K562 (cell line): ENCODE data around the gene KIR2DL3. TPM values are rescaled to one million over a fixed set of nuclear protein-coding genes. Genes with fewer than 3 reads are reported as not detected.

Source experiments
- BRCA1 ChIP-seq, 2 experiments: fragments of 450-650 bp in 1 of 2; sonication (generic) in 1 of 2; formaldehyde crosslinking in 1 of 2; IDR thresholded peaks; 2 replicates each; pipeline versions ENCODE4 v1.5.0 to v1.6.1; 2017 to 2020; ENCODE audit warnings: mild to moderate bottlenecking in 1 of 2, missing genetic modification reagents in 1 of 2
- EP300 ChIP-seq: IDR thresholded peaks from 2 replicates; pipeline ENCODE4 v1.6.1; 2012; ENCODE audit warnings: low read length, improper control_type of control experiment
- ESRRB ChIP-seq: fragments of 250-450 bp; sonication (Bioruptor Pico); IDR thresholded peaks from 2 replicates; pipeline ENCODE4 v1.5.0; 2020; ENCODE audit warnings: mild to moderate bottlenecking, moderate library complexity, borderline replicate concordance
- KAT2B ChIP-seq: IDR thresholded peaks from one replicate; pipeline ENCODE4 v1.6.1; 2012; ENCODE audit warnings: low read depth, mild to moderate bottlenecking, control low read depth, inconsistent platforms, low read length, moderate library complexity
- L3MBTL2 ChIP-seq: fragments of 450-650 bp; IDR thresholded peaks from 2 replicates; pipeline ENCODE4 v1.6.1; 2016; ENCODE audit warnings: mild to moderate bottlenecking, moderate library complexity
- MAFF ChIP-seq: IDR thresholded peaks from 2 replicates; pipeline ENCODE4 v1.6.1; 2012; ENCODE audit warnings: low read length, improper control_type of control experiment
- NFXL1 ChIP-seq: fragments of 450-650 bp; formaldehyde crosslinking; IDR thresholded peaks from 2 replicates; pipeline ENCODE4 v1.4.0; 2021; ENCODE audit warnings: mild to moderate bottlenecking
- NR4A1 ChIP-seq, 2 experiments: fragments of 250-450 bp in 1 of 2; fragments of 450-650 bp in 1 of 2; sonication (Bioruptor Pico) in 1 of 2; IDR thresholded peaks; 2 replicates each; pipeline versions ENCODE4 v1.4.0 to v1.6.1; 2016 to 2020; ENCODE audit warnings: mild to moderate bottlenecking in 2 of 2, missing compliant biosample characterization in 1 of 2, missing genetic modification characterization in 1 of 2, moderate library complexity in 1 of 2
- TAF1 ChIP-seq: IDR thresholded peaks from 2 replicates; pipeline ENCODE4 v1.6.1; 2011; ENCODE audit warnings: mild to moderate bottlenecking, low read length, moderate library complexity; ENCODE audit not compliant: insufficient read depth, control insufficient read depth, severe bottlenecking; ENCODE audit errors: extremely low read depth
- THAP12 ChIP-seq: fragments of 250-450 bp; sonication (Bioruptor Pico); IDR thresholded peaks from 2 replicates; pipeline ENCODE4 v1.9.0; 2021; ENCODE audit warnings: mild to moderate bottlenecking, inconsistent platforms
- TRIM28 ChIP-seq: fragments of 450-650 bp; IDR thresholded peaks from 2 replicates; pipeline ENCODE4 v1.6.1; 2017
- ZBED1 ChIP-seq: IDR thresholded peaks from 2 replicates; pipeline ENCODE4 v1.6.1; 2014
- ZBTB5 ChIP-seq: fragments of 450-650 bp; IDR thresholded peaks from 2 replicates; pipeline ENCODE4 v1.6.1; 2017; ENCODE audit warnings: antibody characterized with exemption
- ZNF133 ChIP-seq: fragments of 250-450 bp; sonication (Bioruptor Pico); IDR thresholded peaks from 2 replicates; pipeline ENCODE4 v1.4.0; 2020; ENCODE audit warnings: mild to moderate bottlenecking
- ZNF41 ChIP-seq: fragments of 250-450 bp; sonication (Bioruptor Pico); conservative IDR thresholded peaks from 2 replicates; pipeline ENCODE4 v1.4.0; 2020; ENCODE audit warnings: mild to moderate bottlenecking
- ZNF79 ChIP-seq: fragments of 250-450 bp; sonication (Bioruptor Pico); IDR thresholded peaks from 2 replicates; pipeline ENCODE4 v1.4.0; 2020; ENCODE audit warnings: low read depth, mild to moderate bottlenecking, moderate library complexity
- polyA plus RNA-seq, 8 experiments: library from polyadenylated mRNA; depleted of rRNA in 4 of 8; stranded (reverse) in 5 of 8; unstranded in 3 of 8; fragments of >200 nt; fragmentation: Nextera tagmentation in 2 of 8; fragmentation: Illumina TruSeq in 1 of 8; extraction: Ambion mirVana in 2 of 8; extraction: Trizol in 1 of 8; gene quantifications; 2 replicates each; pipeline versions ENCODE4 v1.2.1 to v1.2.3, GENCODE V29; 2011 to 2014; ENCODE audit warnings: inconsistent platforms in 1 of 8, missing spikeins in 1 of 8
- total RNA-seq, 7 experiments: library from RNA; depleted of rRNA in 6 of 7; stranded (reverse); fragments of >200 nt in 6 of 7; fragmentation: Illumina TruSeq in 2 of 7; extraction: Trizol in 2 of 7; gene quantifications; 2 replicates each; pipeline versions ENCODE4 v1.2.1 to v1.2.3, GENCODE V29; 2011 to 2021; ENCODE audit warnings: low replicate concordance in 1 of 7
- TF ChIP-seq, protein P1 (sequence below), 2 experiments: fragments of 450-650 bp; IDR thresholded peaks; 2 replicates each; pipeline ENCODE4 v1.6.1; 2016
- TF ChIP-seq, protein P2 (sequence below): fragments of 250-450 bp; sonication (Bioruptor Pico); IDR thresholded peaks from 2 replicates; pipeline ENCODE4 v1.8.0; 2021; ENCODE audit warnings: moderate library complexity, mild to moderate bottlenecking, inconsistent platforms
- TF ChIP-seq, protein P3 (sequence below): fragments of 450-650 bp; formaldehyde crosslinking; IDR thresholded peaks from 2 replicates; pipeline ENCODE4 v1.4.0; 2020; ENCODE audit warnings: mild to moderate bottlenecking, mixed read lengths

The KIR2DL3 gene
- total and polyA plus RNA-seq, 9 of the 15 experiments (the other 6 are each of a cell fraction or from before 2014, with no cell fraction given) = not detected

DNA sequence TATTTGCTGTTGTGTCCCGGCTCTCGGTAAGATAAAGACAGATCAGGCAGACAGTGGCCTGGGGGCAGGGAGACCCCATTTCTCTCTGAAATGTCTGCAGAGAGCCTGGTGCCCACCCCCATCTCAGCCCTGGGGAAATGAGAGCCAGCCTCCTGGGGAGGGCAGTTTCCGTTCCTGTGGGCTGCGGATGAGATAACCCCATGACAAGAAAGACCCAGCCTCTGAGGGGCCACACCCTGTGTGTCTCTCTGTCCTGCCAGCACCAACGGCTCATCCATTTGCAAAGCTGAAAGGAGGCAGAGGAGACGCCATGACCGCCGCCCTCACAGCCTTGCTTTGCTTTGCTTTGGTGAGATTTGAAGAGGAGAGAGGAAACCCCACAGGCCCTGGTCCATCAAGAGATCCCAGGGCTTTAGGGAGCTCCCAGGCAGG, 42.2 kb upstream of the KIR2DL3 start (continued):
- peak; percentile 21 for TF ChIP-seq TAF1
- no peak for TF ChIP-seq ZNF133
- TF ChIP-seq, protein P1, sequence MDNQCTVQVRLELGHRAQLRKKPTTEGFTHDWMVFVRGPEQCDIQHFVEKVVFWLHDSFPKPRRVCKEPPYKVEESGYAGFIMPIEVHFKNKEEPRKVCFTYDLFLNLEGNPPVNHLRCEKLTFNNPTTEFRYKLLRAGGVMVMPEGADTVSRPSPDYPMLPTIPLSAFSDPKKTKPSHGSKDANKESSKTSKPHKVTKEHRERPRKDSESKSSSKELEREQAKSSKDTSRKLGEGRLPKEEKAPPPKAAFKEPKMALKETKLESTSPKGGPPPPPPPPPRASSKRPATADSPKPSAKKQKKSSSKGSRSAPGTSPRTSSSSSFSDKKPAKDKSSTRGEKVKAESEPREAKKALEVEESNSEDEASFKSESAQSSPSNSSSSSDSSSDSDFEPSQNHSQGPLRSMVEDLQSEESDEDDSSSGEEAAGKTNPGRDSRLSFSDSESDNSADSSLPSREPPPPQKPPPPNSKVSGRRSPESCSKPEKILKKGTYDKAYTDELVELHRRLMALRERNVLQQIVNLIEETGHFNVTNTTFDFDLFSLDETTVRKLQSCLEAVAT (IDR thresholded peaks at IDR 0.05) = no peak
- no peak for TF ChIP-seq THAP12 (CRISPR knock-in tag)
- no peak for TF ChIP-seq NFXL1 (CRISPR knock-in tag)
- no peak for TF ChIP-seq ZBED1
- no peak for TF ChIP-seq ZBTB5
- peak; percentile 59; the same call in 1 of the 2 replicates for TF ChIP-seq EP300
- TF ChIP-seq NR4A1 (CRISPR knock-in tag; IDR thresholded peaks at IDR 0.05) = no peak
- peak; percentile 78; the same call in 1 of the 2 replicates for TF ChIP-seq NR4A1 (tag; IDR thresholded peaks at IDR 0.05)
- no peak for TF ChIP-seq L3MBTL2
- TF ChIP-seq ESRRB = no peak
- TF ChIP-seq ZNF79 (CRISPR knock-in tag) = peak; percentile 47; the same call in 1 of the 2 replicates
- TF ChIP-seq TRIM28 = no peak
- TF ChIP-seq KAT2B = no peak
- no peak for TF ChIP-seq MAFF
- TF ChIP-seq, protein P2, sequence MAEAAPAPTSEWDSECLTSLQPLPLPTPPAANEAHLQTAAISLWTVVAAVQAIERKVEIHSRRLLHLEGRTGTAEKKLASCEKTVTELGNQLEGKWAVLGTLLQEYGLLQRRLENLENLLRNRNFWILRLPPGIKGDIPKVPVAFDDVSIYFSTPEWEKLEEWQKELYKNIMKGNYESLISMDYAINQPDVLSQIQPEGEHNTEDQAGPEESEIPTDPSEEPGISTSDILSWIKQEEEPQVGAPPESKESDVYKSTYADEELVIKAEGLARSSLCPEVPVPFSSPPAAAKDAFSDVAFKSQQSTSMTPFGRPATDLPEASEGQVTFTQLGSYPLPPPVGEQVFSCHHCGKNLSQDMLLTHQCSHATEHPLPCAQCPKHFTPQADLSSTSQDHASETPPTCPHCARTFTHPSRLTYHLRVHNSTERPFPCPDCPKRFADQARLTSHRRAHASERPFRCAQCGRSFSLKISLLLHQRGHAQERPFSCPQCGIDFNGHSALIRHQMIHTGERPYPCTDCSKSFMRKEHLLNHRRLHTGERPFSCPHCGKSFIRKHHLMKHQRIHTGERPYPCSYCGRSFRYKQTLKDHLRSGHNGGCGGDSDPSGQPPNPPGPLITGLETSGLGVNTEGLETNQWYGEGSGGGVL (CRISPR knock-in tag) = no peak
- TF ChIP-seq, protein P3, sequence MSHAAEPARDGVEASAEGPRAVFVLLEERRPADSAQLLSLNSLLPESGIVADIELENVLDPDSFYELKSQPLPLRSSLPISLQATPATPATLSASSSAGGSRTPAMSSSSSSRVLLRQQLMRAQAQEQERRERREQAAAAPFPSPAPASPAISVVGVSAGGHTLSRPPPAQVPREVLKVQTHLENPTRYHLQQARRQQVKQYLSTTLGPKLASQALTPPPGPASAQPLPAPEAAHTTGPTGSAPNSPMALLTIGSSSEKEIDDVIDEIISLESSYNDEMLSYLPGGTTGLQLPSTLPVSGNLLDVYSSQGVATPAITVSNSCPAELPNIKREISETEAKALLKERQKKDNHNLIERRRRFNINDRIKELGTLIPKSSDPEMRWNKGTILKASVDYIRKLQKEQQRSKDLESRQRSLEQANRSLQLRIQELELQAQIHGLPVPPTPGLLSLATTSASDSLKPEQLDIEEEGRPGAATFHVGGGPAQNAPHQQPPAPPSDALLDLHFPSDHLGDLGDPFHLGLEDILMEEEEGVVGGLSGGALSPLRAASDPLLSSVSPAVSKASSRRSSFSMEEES (CRISPR knock-in tag) = no peak
- no peak for TF ChIP-seq BRCA1 (IDR thresholded peaks at IDR 0.05)
- TF ChIP-seq BRCA1 (CRISPR knock-in tag; IDR thresholded peaks at IDR 0.05) = no peak
- TF ChIP-seq ZNF41 (CRISPR knock-in tag) = 0 out of 2 replicates have a peak, but pooled peaks have one; percentile 53
